ENCODE data around the gene PARP1.

- TF ChIP-seq CTCF (IDR thresholded peaks at IDR 0.05): no peak
- no peak for TF ChIP-seq EP300 (IDR thresholded peaks at IDR 0.05)
- TF ChIP-seq POLR2AphosphoS5 (IDR thresholded peaks at IDR 0.05): no peak
- no peak for TF ChIP-seq POLR2A (IDR thresholded peaks at IDR 0.05)
These were observed 54.0 kb downstream of the PARP1 start for GRCh38 chr1:226353698-226354525.
